ENCODE data around the gene GLYATL1B.
A peak's percentile ranks its signal among the peaks of the same experiment; 100 is the strongest.
"Not testable (repeated sequence)": the region's sequence is repeated elsewhere in the genome, so short reads cannot be mapped to it uniquely, and the experiment has no call there.

The GLYATL1B gene

GRCh38 chr11:59097113-59097708, 11.1 kb downstream of the GLYATL1B start:
- peak; percentile 63 for DNase-seq

DNA sequence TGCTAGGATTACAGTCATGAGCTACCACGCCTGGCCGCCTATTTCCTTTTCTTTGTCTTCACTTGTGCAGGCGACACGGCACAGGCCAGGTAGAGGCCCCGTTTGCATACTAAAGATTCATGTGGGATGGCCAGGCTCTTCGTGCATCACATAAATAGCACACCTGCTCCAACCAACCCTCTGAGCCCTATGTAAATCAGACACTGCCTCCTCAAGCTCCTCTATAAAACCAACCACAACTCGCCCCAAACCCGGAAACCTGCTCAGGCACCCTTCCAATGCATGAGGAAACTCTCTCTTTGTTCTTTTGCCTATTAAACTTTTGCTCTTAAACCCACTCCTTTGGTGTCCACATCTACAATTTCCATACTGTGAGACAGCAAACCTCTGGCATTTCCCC, 11.8 kb downstream of the GLYATL1B start:
- not testable (repeated sequence) for DNase-seq

- DNase-seq = no peak
Observed at GRCh38 chr11:59102259-59102765, 16.2 kb downstream of the GLYATL1B start.

DNA sequence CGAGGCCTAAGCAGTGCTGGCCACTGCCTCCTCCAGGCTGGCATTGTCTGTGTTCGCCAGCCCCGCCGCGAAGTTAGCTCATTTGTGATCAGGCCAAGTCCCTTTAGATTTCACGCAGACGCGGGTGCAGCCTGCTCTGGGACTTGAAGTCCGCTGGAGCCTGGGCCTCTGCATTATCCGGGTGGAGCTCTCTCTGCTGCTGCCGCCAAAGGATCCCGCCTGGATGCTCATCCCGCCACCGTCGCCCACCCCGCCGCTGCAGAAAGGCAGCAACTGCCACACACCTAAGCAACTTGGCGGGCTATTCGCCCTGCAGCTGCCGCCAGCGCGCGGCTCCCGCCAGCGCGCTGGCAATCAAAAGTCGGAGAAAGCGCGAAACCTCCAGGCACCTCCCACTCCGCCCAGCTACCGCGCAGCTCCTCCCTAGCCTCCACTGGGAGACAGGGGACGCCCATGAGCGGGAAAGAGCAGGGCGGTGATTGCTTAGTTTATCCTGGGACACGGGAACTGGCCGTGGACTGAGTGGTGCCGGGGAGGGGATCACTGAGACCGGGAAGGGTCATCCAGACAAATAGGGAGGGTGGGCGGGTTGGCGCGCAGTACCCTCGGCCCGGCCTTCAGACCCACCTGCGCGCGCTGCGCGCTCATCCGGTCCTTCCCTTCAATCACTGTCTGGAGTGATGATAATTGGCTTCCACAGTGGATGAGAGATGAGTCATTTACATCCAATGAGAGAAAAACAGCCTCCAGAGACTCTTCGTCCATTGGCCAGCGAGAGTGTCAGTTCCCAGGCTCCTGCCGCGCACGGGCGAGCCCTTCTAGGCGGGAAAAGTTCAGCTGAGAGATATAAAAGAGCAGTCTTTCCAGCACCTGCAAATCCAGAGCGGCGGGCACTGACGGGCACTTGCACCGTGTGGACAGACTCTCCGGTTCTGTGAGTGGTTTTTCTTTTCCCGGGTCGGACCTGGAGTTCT, 20.5 kb downstream of the GLYATL1B start, which contains the start of gene FAM111B:
Gene FAM111B (plus strand): TSS at position 875 of the 974 bp plus-strand sequence. CDS start 2,389 bp downstream, outside the sequence.
- peak; percentile 99 for DNase-seq

DNA sequence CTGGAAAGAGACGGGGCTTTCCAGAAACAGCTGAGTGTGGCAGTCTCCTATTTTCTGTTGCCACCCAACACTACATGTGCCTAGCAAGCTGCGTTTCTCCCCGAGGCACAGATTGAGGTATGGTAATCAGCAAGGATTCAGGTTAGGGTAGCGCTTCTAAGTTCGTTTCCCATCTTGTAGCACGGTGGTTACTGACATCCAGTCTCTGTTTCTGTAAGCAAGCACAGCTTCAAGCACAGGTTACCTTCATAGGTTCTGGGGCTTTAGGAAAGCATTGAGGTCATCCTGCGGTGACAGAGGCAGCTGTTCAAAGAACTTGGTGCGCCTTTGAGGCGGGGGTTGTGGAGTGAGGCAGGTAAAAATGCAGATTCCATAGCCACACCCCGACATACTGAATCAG, 21.6 kb downstream of the GLYATL1B start:
- DNase-seq = peak; percentile 74

DNA sequence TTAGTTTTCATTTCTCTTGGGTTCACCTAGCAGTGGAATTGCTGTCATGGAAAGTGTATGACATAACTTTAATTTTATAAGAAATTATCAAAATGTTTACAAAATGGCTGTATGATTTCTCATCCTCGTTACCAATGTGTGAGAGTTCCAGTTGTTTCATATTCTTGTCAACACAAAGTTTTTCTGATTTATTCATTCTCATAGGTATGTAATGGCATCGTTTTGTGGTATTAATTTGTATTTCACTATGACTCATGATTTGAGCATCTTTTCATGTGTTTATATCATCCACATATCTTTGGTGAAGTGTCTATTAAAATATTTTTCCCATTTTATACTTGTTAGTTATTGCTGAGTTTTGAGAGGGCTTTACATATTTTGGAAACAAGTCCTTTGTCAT, 26.4 kb downstream of the GLYATL1B start:
- no peak for DNase-seq

- no peak for DNase-seq
Observed at GRCh38 chr11:59114344-59114743, 28.2 kb downstream of the GLYATL1B start.

DNA sequence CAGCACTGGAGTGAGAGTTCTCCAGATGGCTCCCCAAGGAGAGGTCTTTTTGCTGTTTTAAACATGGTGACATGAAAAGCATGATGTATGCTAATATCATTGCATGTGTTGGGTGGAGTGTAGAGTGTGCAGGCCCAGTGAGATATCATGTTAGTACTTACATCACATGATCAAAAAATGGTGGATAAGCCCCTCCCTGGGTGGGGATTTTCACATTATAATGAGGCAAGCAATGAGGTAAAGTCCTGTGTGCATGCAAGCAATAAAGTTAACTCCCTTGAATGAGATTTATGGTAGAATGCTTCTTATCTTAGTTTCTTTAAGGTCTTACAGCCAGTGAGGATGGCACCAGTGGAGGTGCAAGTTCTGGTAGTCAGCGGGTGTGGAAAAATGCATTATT, 29.4 kb downstream of the GLYATL1B start:
- DNase-seq = no peak

DNA sequence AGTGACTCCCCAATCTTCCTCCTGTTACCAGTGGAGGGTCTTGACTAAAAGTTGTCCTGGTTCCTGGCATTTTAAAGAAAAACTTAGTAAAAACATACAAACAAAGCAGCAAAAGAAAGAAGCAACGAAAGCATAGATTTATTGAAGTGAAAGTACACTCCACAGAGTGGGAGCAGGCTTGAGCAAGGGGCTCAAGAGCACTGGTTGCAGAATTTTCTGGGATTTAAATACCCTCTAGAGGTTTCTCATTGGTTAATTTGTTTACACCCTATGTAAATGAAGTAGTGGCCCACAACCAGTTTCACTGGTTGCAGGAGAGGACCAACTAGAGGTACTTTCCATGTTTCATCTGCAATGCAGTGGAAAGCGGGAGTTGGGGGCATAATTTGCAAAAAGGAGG, 31.7 kb downstream of the GLYATL1B start:
- no peak for DNase-seq

- no peak for DNase-seq
Observed at GRCh38 chr11:59119826-59120225, 33.7 kb downstream of the GLYATL1B start.

DNA sequence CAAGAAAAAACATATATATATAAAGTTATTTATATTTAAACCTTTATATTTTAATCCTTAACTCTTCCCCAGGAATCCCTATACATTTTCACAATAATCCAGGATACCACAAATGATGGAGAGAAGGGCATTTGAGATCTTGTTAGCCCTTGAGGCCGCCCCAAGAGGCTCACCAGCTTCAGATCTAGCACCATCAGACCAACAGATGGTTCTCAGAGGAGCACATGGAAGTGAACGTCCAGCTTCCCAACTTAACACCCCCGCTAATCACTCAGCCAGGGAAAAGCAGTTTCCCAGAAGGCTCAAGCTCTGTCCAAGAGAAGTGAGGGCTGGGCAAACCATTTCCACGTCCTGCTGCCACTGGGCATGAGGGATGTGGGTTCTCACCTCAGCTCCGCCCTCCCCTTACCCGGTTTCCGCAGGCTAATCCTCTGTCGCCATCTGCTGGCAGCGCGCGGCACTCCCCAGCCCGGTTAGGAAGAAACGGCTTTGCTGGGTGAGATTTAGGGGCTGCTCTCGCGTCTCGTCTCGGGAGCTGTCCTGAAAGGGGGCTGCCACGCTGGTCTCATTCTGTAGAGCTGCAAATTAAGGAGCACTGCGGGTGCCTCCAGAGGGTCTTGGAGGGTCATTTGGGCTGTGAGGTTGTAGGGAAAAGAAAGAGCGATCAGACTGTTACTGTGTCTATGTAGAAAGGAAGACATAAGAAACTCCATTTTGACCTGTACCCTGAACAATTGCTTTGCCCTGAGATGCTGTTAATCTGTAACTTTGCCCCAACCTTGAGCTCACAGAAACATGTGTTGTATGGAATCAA, 49.7 kb downstream of the GLYATL1B start:
- DNase-seq = peak; percentile 83

GRCh38 chr11:59136551-59136950, 50.4 kb downstream of the GLYATL1B start:
- DNase-seq = not testable (repeated sequence)

DNA sequence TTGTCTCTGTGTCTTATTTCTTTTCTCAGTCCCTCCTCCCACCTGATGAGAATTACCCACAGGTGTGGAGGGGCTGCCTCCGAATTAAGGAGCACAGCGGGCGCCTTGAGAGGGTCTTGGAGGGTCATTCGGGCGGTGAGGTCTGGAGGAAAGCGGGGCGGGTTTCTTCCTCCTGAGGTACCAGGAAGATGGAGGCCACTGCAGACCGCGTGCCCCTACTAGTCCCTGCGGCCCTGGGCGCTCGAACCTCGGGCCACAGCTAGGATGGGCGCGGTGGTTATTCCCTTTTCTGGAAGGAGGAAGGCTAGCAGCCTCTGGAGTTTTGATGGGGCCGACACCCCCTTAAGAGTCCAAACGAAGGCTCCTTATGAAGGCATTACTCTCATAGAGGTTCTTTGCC, 51.1 kb downstream of the GLYATL1B start:
- DNase-seq = no peak

DNA sequence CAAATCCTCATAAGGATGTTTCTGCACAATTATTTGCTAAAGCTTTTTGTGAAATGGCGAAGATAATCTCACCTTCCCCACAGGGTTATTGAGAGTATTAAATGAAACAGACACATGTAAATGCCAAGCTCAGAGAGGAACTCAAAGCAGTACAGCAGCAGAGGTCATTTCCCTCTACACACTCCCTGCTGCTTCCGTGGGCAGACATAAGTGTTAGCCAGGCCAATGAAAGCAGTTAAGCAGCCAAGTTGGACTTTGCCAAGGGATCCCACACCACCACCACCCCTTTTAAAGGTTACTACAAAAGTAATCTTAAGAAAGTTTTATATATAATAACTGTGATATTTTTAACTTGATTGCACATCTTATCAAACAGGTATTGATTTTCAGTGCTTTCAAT, 52.5 kb downstream of the GLYATL1B start:
- DNase-seq = no peak

DNA sequence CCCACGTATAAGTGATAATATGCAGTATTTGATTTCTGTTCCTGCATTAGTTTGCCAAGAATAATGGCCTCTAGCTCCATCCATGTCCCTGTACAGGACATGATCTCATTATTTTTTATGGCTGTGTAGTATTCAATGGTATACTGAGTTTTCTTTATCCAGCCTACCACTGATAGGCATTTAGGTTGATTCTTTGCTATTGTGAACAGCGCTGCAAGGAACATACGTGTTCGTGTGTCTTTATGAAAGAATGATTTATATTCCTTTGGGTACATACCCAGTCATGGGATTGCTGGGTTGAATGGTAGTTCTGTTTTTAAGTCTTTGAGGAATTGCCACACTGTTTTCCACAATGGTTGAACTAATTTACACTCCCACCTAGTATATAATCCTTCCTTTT, 55.1 kb downstream of the GLYATL1B start:
- DNase-seq = no peak

- no peak for DNase-seq
Observed at GRCh38 chr11:59141673-59142460, 55.8 kb downstream of the GLYATL1B start.

DNA sequence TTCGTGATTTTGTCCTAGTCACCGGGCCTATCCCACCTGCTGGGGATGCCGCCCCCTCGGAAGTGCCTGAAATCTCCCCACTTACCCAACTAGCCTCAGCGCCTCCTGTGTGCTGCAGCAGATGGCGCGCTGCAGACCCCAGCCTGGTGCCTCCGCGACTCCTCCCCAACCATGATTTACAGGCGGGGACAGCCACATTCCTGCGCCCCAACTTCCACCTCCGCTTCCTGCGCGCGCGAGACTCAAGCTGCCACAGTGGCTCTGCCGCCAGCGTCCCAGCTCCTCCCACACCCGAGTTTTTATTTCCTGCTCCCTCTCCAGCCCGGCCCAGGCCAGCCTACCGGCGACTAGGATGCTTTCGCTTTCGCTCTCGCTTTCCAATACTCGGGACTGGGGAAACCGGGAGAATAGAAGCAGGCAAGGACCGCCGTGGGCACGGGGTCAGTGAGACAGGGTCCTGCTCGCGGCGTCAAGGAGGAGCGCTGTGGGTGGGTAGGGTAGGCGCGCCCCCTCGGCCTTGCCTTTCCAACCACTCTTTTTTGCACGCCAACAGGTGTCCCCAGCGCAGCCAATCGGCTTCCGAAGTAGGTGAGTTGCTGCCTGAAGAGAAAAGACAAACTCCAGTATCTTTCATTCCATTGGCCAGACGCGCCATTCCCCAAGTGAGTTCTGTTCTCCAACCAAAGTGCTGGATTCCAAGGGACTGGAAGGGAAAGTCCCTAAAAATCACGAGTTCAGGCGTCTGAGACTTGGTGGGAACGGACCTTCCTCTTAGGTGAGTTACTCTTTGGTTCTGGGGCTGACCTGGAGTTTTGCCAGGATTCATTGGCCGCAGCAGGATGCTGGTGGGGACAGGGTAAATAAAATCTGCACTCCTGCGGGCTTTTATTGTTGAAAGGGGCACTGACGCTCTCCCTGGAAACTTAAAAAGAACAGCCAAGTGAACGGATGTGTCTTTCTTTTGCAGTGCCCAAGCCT, 56.7 kb downstream of the GLYATL1B start, which contains the start of gene FAM111A:
Gene FAM111A (plus strand): TSS at position 327 of the 978 bp plus-strand sequence. CDS start 6,017 bp downstream, outside the sequence.
- peak; percentile 94 for DNase-seq

DNA sequence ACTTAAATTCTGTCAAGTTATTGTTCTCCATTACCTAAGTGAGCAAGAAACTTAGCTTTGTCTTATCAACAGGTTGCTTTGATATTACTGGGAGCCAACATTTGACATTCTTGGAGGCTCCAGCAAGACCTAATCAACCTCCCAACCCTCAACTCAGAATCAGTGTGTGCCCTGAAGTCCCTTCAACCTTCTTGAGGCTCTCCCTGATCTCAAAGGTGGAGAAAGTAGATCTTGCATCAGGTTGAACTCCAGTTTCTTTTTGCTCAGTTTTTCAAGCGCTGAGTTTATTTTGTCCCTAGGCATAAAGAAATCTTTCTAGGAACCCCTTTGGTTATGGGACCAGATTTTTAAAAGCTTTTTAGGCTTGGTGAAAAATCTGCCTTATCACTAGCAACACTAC, 58.0 kb downstream of the GLYATL1B start:
- peak; percentile 6 for DNase-seq
